ENCODE measurements around the gene WNT7A.

GRCh38 chr3:13876451-13877100, 3.3 kb downstream of the WNT7A start:
- TF ChIP-seq YY1 (IDR thresholded peaks at IDR 0.05; ENCODE audit: insufficient read depth, insufficient read length) = no peak
- no peak for TF ChIP-seq SUZ12 (IDR thresholded peaks at IDR 0.05; ENCODE audit: extremely low read depth, insufficient read depth, insufficient read length)
- TF ChIP-seq ZNF274 (IDR thresholded peaks at IDR 0.05; ENCODE audit: low read depth, low read length) = no peak

Data from NT2/D1 (cell line).